Loucy (cell line): ENCODE measurements around the gene SLC22A17.

Source experiments
- EZH2phosphoT487 ChIP-seq: fragments of 200-600 bp; IDR thresholded peaks from 2 replicates; pipeline ENCODE4 v1.6.1; 2018; ENCODE audit warnings: antibody characterized with exemption, mild to moderate bottlenecking, moderate library complexity, borderline replicate concordance
- TF ChIP-seq, protein P1 (sequence below): fragments of 200-600 bp; sonication (generic); conservative IDR thresholded peaks from 2 replicates; pipeline ENCODE4 v1.5.1; 2014; ENCODE audit warnings: mild to moderate bottlenecking, antibody characterized with exemption, low read length

DNA sequence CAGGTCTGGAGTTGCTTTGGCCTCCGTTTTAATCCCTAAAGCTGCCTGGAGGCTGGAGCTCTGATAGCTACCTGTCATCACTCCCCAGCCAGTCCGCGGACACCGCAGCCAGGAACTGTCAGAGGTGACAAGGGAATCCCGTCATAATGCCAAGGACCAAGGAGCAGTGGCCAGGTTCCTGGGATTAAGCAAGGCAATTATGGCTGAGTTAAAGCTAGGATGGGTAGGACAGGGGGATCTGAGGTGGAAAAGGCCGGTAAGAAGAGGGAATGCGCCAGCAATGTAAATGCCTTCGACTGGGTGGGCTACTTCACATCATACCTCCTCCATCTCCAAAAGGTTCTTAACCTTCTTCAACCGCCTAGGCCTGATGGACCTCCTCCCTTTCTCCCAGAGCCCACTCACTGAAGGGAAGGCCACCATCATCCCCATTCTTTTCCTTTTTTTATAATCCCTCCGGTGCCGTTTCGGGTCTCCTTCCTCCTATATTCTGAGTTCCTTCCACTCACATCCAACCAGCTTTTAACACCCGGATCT is 51.9 kb downstream of the SLC22A17 start:
- TF ChIP-seq, protein P1, sequence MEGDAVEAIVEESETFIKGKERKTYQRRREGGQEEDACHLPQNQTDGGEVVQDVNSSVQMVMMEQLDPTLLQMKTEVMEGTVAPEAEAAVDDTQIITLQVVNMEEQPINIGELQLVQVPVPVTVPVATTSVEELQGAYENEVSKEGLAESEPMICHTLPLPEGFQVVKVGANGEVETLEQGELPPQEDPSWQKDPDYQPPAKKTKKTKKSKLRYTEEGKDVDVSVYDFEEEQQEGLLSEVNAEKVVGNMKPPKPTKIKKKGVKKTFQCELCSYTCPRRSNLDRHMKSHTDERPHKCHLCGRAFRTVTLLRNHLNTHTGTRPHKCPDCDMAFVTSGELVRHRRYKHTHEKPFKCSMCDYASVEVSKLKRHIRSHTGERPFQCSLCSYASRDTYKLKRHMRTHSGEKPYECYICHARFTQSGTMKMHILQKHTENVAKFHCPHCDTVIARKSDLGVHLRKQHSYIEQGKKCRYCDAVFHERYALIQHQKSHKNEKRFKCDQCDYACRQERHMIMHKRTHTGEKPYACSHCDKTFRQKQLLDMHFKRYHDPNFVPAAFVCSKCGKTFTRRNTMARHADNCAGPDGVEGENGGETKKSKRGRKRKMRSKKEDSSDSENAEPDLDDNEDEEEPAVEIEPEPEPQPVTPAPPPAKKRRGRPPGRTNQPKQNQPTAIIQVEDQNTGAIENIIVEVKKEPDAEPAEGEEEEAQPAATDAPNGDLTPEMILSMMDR = no peak
- no peak for TF ChIP-seq EZH2phosphoT487
